Measurements from ENCODE around the gene KNDC1. TPM values are rescaled to one million over a fixed set of nuclear protein-coding genes. Genes with fewer than 3 reads are reported as not detected.
"Not testable (repeated sequence)": the region's sequence is repeated elsewhere in the genome, so short reads cannot be mapped to it uniquely, and the experiment has no call there.

Gene KNDC1
- total and polyA plus RNA-seq, 2 of the 4 experiments (the other 2 are of a cell fraction), result 0.18 to 1.1 TPM

GRCh38 chr10:133221331-133221730, 61.3 kb downstream of the KNDC1 start:
- Histone ChIP-seq H3K27ac (ENCODE audit: insufficient read depth, low read length) (no peak overlapping the region), H3K4me1 (ENCODE audit: control insufficient read depth, insufficient read depth, low read length) (no peaks in the 10 kb centered on the region), H3K4me2 (ENCODE audit: low read depth, low read length) (no peak overlapping the region), H3K27me3 (ENCODE audit: control insufficient read depth, insufficient read depth, low read length) (peaks cover 17% of the 10 kb centered on the region; the same call in 1 of the 2 replicates), H4K20me1 (ENCODE audit: insufficient read depth, low read length) (no peaks in the 10 kb centered on the region), H4K91ac (ENCODE audit: insufficient read depth, low read depth, low read length) (no peak overlapping the region), H2BK5ac (ENCODE audit: low read depth, low read length, poor library complexity, severe bottlenecking) (no peak overlapping the region), H3K4ac (ENCODE audit: low read depth, low read length) (no peak overlapping the region), H3K9me3 (ENCODE audit: control insufficient read depth, insufficient read depth, low read length) (no peaks in the 10 kb centered on the region), H2BK15ac (ENCODE audit: low read depth, low read length) (no peak overlapping the region), H2AK9ac (replicated peaks; ENCODE audit: low read depth, low read length, poor library complexity) (no peak overlapping the region), H4K5ac (ENCODE audit: low read depth, low read length) (no peak overlapping the region), H3K14ac (replicated peaks; ENCODE audit: low read depth, low read length) (no peak overlapping the region), H3K23ac (ENCODE audit: low read depth, low read length) (no peak overlapping the region), H3K56ac (ENCODE audit: extremely low read depth, insufficient read depth, low read length) (no peak overlapping the region), H3K4me3 (ENCODE audit: insufficient read depth, low read depth, low read length) (no peak overlapping the region), H3K18ac (ENCODE audit: low read depth, low read length) (no peak overlapping the region), H2AFZ (replicated peaks; ENCODE audit: low read length, poor library complexity) (no peak overlapping the region), H3K9me1 (ENCODE audit: insufficient read depth, low read length) (no peaks in the 10 kb centered on the region), H3K36me3 (ENCODE audit: control insufficient read depth, insufficient read depth, low read length) (no peaks in the 10 kb centered on the region), H3K79me1 (ENCODE audit: low read depth in 1 of 2, low read length in 2 of 2) (no peaks in the 10 kb centered on the region), H2BK120ac (ENCODE audit: low read depth, low read length) (no peak overlapping the region), H2AK5ac (ENCODE audit: low read depth, low read length) (no peak overlapping the region), H2BK20ac (ENCODE audit: low read depth, low read length) (no peak overlapping the region), H3K9ac (ENCODE audit: low read depth, low read length) (no peak overlapping the region), H4K8ac (ENCODE audit: low read depth in 2 of 2, low read length in 2 of 2) (no peak overlapping the region)
- dilution Hi-C loops (cut with HindIII; ENCODE audit: low sequenced_read_pairs, unreplicated experiment), result no loop called here
- WGBS, 2 experiments (ENCODE audit: extremely low coverage in 2 of 2, insufficient read length in 1 of 2), result 82% methylated on average over 2 of the region's 11 CpGs; no CpG with 5 or more reads in 1 of the 2 experiments
- TF ChIP-seq ELK1 (IDR thresholded peaks at IDR 0.05; ENCODE audit: borderline replicate concordance, low read depth, low read length) (no peak), FOS (IDR thresholded peaks at IDR 0.05; ENCODE audit: low read depth, low read length) (no peak), RCOR1 (IDR thresholded peaks at IDR 0.05; ENCODE audit: insufficient replicate concordance, low read length) (no peak), CTCF (conservative IDR thresholded peaks at IDR 0.05; ENCODE audit: low read depth, low read length) (no peak)
- intact Hi-C loops (cut with micrococcal nuclease), result no loop called here
- no TSS peak for BruUV-seq (replicated peaks)
- in situ Hi-C loops (cut with MboI; ENCODE audit: low sequenced_read_pairs), result no loop called here
- ChIA-PET CTCF (no interaction called here), POLR2A (ENCODE audit: unreplicated experiment) (no interaction called here)
- ATAC-seq (ENCODE audit: low read depth), result no peak
- DNase-seq, result no peak

- H3K4me1 ChIP-seq (ENCODE audit: control insufficient read depth, insufficient read depth, low read length); H3K36me3 ChIP-seq (ENCODE audit: control insufficient read depth, insufficient read depth, low read length); H3K27ac ChIP-seq (ENCODE audit: insufficient read depth, low read length); H2BK20ac ChIP-seq (ENCODE audit: low read depth, low read length); DNase-seq; POLR2A ChIA-PET (ENCODE audit: unreplicated experiment); dilution Hi-C loops (cut with HindIII; ENCODE audit: low sequenced_read_pairs, unreplicated experiment); H3K9me3 ChIP-seq (ENCODE audit: control insufficient read depth, insufficient read depth, low read length); H4K8ac ChIP-seq (ENCODE audit: low read depth in 2 of 2, low read length in 2 of 2); H3K4me3 ChIP-seq (ENCODE audit: insufficient read depth, low read depth, low read length); H3K9me1 ChIP-seq (ENCODE audit: insufficient read depth, low read length); H2AK9ac ChIP-seq (replicated peaks; ENCODE audit: low read depth, low read length, poor library complexity); CTCF ChIA-PET; H2BK5ac ChIP-seq (ENCODE audit: low read depth, low read length, poor library complexity, severe bottlenecking); H3K18ac ChIP-seq (ENCODE audit: low read depth, low read length); H4K91ac ChIP-seq (ENCODE audit: insufficient read depth, low read depth, low read length); H3K56ac ChIP-seq (ENCODE audit: extremely low read depth, insufficient read depth, low read length); H3K4me2 ChIP-seq (ENCODE audit: low read depth, low read length); ATAC-seq (ENCODE audit: low read depth); intact Hi-C loops (cut with micrococcal nuclease); BruUV-seq (replicated peaks); H4K20me1 ChIP-seq (ENCODE audit: insufficient read depth, low read length); H2BK15ac ChIP-seq (ENCODE audit: low read depth, low read length); H3K9ac ChIP-seq (ENCODE audit: low read depth, low read length); H3K23ac ChIP-seq (ENCODE audit: low read depth, low read length); H2BK120ac ChIP-seq (ENCODE audit: low read depth, low read length); H3K79me1 ChIP-seq (ENCODE audit: low read depth in 1 of 2, low read length in 2 of 2); H3K4ac ChIP-seq (ENCODE audit: low read depth, low read length); H2AK5ac ChIP-seq (ENCODE audit: low read depth, low read length); H3K14ac ChIP-seq (replicated peaks; ENCODE audit: low read depth, low read length); H4K5ac ChIP-seq (ENCODE audit: low read depth, low read length); H2AFZ ChIP-seq (replicated peaks; ENCODE audit: low read length, poor library complexity); in situ Hi-C loops (cut with MboI; ENCODE audit: low sequenced_read_pairs): not testable (repeated sequence)
- WGBS, 2 experiments (ENCODE audit: extremely low coverage in 2 of 2, insufficient read length in 1 of 2), result 100% methylated on average over 4 of the region's 22 CpGs; no CpG with 5 or more reads in 1 of the 2 experiments
- peaks cover 21% of the 10 kb centered on the region; the same call in 1 of the 2 replicates for H3K27me3 ChIP-seq (ENCODE audit: control insufficient read depth, insufficient read depth, low read length)
Measured at GRCh38 chr10:133221756-133222155, 61.7 kb downstream of the KNDC1 start.
